Lower leg skin (tissue), 4 donors: ENCODE results near the gene CST7. TPM values are rescaled to one million over a fixed set of nuclear protein-coding genes. Genes with fewer than 3 reads are reported as not detected.
A peak's percentile ranks its signal among the peaks of the same experiment; 100 is the strongest.

Experiments
- DNase-seq, 2 donors: peaks; one replicate each; pipeline ENCODE4 v3.0.0-alpha.2; 2019; ENCODE audit warnings: low spot score in 2 of 2
- H3K4me3 ChIP-seq: fragments of 200-600 bp; sonication (generic); 2 replicates; pipeline ENCODE4 v1.5.1; 2017; ENCODE audit warnings: mild to moderate bottlenecking, low read depth; ENCODE audit not compliant: poor library complexity, severe bottlenecking
- CTCF ChIP-seq, 3 donors: fragments of 450-650 bp; IDR thresholded peaks; one replicate each; pipeline ENCODE4 v1.5.1; 2016; ENCODE audit warnings: antibody characterized with exemption in 3 of 3, mild to moderate bottlenecking in 3 of 3, moderate library complexity in 2 of 3
- POLR2A ChIP-seq, 2 donors: fragments of 450-650 bp; IDR thresholded peaks; one replicate each; pipeline ENCODE4 v1.6.1; 2016 to 2017; ENCODE audit warnings: antibody characterized with exemption in 2 of 2, mild to moderate bottlenecking in 1 of 2, moderate library complexity in 1 of 2
- WGBS, 2 donors: methylation state at CpG; one replicate each; pipeline ENCODE4 v1.1.5; 2018; 5-methylcytosine and 5-hydroxymethylcytosine counted together
- intact Hi-C: fragments of 100-400 bp; cut with DNase I; formaldehyde crosslinking; loops from one replicate; pipeline ENCODE4 v1.15.0; 2023; ENCODE audit warnings: low total_unique reads
- total RNA-seq, 4 donors: library from RNA; depleted of rRNA; stranded (reverse); fragments of >200 nt; gene quantifications; one replicate each; pipeline ENCODE4 v1.1.0, GENCODE V29; 2016

Gene CST7
- total RNA-seq, 4 donors from 2014 or later: 0.42 to 5.1 (median 1.2) TPM

GRCh38 chr20:24992487-24993205, 43.6 kb downstream of the CST7 start, which contains the start of gene APMAP:
Gene APMAP, minus strand, starts transcription at chr20:24992751. Its CDS starts 63 bp downstream, at chr20:24992688.
- DNase-seq: peak; percentile 93 to 99
- 0 to 1% methylated on average over 44 to 56 of the region's 69 CpGs for WGBS, 2 donors
- intact Hi-C loops: loop anchor here (10.0 kb wide), 2 partner anchors 402 to 702 kb away; partner anchors contain the start of genes ABHD12 and ZNF337
- peak in 1 of 2 donors; percentile 84 for TF ChIP-seq POLR2A (IDR thresholded peaks at IDR 0.05)
- TF ChIP-seq CTCF (IDR thresholded peaks at IDR 0.05): no peak
- peak within 1 kb of the TSS; percentile 89 for H3K4me3 ChIP-seq

- no peak overlapping the region for H3K4me3 ChIP-seq
- peak in 1 of 2 donors; percentile 39 for DNase-seq
- intact Hi-C loops: loop anchor here (2.0 to 10.0 kb wide), 3 partner anchors 71 to 701 kb away; partner anchors contain the start of genes ABHD12 and ZNF337
- no peak for TF ChIP-seq CTCF (IDR thresholded peaks at IDR 0.05)
- no peak for TF ChIP-seq POLR2A (IDR thresholded peaks at IDR 0.05)
- 23 to 24% methylated on average over 9 of the region's 9 CpGs for WGBS, 2 donors
These were observed 44.5 kb downstream of the CST7 start for GRCh38 chr20:24993337-24994185.

GRCh38 chr20:24994186-24994465, 45.1 kb downstream of the CST7 start:
- no peak for DNase-seq
- 86 to 88% methylated on average over 1 of the region's 1 CpG for WGBS, 2 donors
- intact Hi-C loops: loop anchor here (2.0 to 10.0 kb wide), 3 partner anchors 71 to 701 kb away; partner anchors contain the start of genes ABHD12 and ZNF337
- no peak overlapping the region for H3K4me3 ChIP-seq
- TF ChIP-seq POLR2A (IDR thresholded peaks at IDR 0.05) (no peak), CTCF (IDR thresholded peaks at IDR 0.05) (no peak)

- intact Hi-C loops: loop anchor here (2.0 to 10.0 kb wide), 3 partner anchors 70 to 700 kb away; partner anchors contain the start of genes ABHD12 and ZNF337
- WGBS, 2 donors: 35 to 38% methylated on average over 19 to 20 of the region's 20 CpGs
- TF ChIP-seq CTCF (IDR thresholded peaks at IDR 0.05) (peak in 1 of 3 donors; percentile 71), POLR2A (IDR thresholded peaks at IDR 0.05) (no peak)
- peak; percentile 83 to 95 for DNase-seq
- H3K4me3 ChIP-seq: no peak overlapping the region
These were observed 45.6 kb downstream of the CST7 start for GRCh38 chr20:24994470-24995368.
